ENCODE results near the gene KIAA1328. TPM values are rescaled to one million over a fixed set of nuclear protein-coding genes. Genes with fewer than 3 reads are reported as not detected.

The KIAA1328 gene
- total RNA-seq, 4 donors from 2014 or later = 23.4 to 53.3 (median 26.8) TPM

GRCh38 chr18:36792634-36793283 is 36.2 kb upstream of the KIAA1328 start:
- TF ChIP-seq EP300 (IDR thresholded peaks at IDR 0.05) (no peak), POLR2A (IDR thresholded peaks at IDR 0.05) (no peak), CTCF (IDR thresholded peaks at IDR 0.05) (no peak)
- no peak overlapping the region for H3K4me3 ChIP-seq
- peaks cover 0 to under 1% (median 0%) of the 10 kb centered on the region in 4 donors for H3K4me1 ChIP-seq
- WGBS, 2 donors = 97 to 99% methylated on average over 4 of the region's 4 CpGs
- no peaks in the 10 kb centered on the region for H3K9me3 ChIP-seq
- H3K36me3 ChIP-seq = peaks cover 0 to 87% (median 0%) of the 10 kb centered on the region in 3 donors
- no peak for DNase-seq (ENCODE audit: low spot score in 2 of 2)
- no peaks in the 10 kb centered on the region for H3K27me3 ChIP-seq
- no peak overlapping the region for H3K27ac ChIP-seq

- no peak for DNase-seq (ENCODE audit: low spot score in 2 of 2)
- WGBS, 2 donors = 75 to 78% methylated on average over 3 of the region's 3 CpGs
- no peaks in the 10 kb centered on the region for H3K9me3 ChIP-seq
- peaks cover 0 to 97% (median 5%) of the 10 kb centered on the region in 3 donors for H3K36me3 ChIP-seq
- no peaks in the 10 kb centered on the region for H3K27me3 ChIP-seq
- no peak overlapping the region for H3K27ac ChIP-seq
- no peak overlapping the region for H3K4me3 ChIP-seq
- no peak for TF ChIP-seq EP300 (IDR thresholded peaks at IDR 0.05)
- no peak for TF ChIP-seq CTCF (IDR thresholded peaks at IDR 0.05)
- TF ChIP-seq POLR2A (IDR thresholded peaks at IDR 0.05) = no peak
- no peaks in the 10 kb centered on the region for H3K4me1 ChIP-seq
Observed at GRCh38 chr18:36798738-36799473, 30.0 kb upstream of the KIAA1328 start.

- Histone ChIP-seq H3K4me3 (no peak overlapping the region), H3K4me1 (peaks cover 0 to 5% (median 0%) of the 10 kb centered on the region in 4 donors), H3K36me3 (peaks cover 0 to 77% (median 7%) of the 10 kb centered on the region in 3 donors), H3K27me3 (no peaks in the 10 kb centered on the region), H3K9me3 (no peaks in the 10 kb centered on the region), H3K27ac (no peak overlapping the region)
- 93 to 98% methylated on average over 2 of the region's 2 CpGs for WGBS, 2 donors
- DNase-seq (ENCODE audit: low spot score in 2 of 2) = no peak
- no peak for TF ChIP-seq EP300 (IDR thresholded peaks at IDR 0.05)
- no peak for TF ChIP-seq CTCF (IDR thresholded peaks at IDR 0.05)
Observed at GRCh38 chr18:36805105-36805504, 23.8 kb upstream of the KIAA1328 start.

GRCh38 chr18:36808681-36809080 is 20.2 kb upstream of the KIAA1328 start:
- Histone ChIP-seq H3K4me1 (peaks cover 0 to 26% (median 0%) of the 10 kb centered on the region in 4 donors), H3K27me3 (no peaks in the 10 kb centered on the region), H3K4me3 (no peak overlapping the region), H3K36me3 (peaks cover 0 to 46% (median 7%) of the 10 kb centered on the region in 3 donors), H3K27ac (no peak overlapping the region), H3K9me3 (no peaks in the 10 kb centered on the region)
- 75 to 81% methylated on average over 2 of the region's 2 CpGs for WGBS, 2 donors
- TF ChIP-seq CTCF (IDR thresholded peaks at IDR 0.05) (no peak), EP300 (IDR thresholded peaks at IDR 0.05) (no peak), POLR2A (IDR thresholded peaks at IDR 0.05) (no peak)
- no peak for DNase-seq (ENCODE audit: low spot score in 2 of 2)

All from tibial nerve (tissue), 4 donors.